Central memory CD4-positive, alpha-beta T cell (primary cell): ENCODE measurements around the gene HOXB5.

ENCODE experiments used
- DNase-seq: peaks from one replicate; pipeline ENCODE4 v3.0.0; 2022

The HOXB5 gene

DNA sequence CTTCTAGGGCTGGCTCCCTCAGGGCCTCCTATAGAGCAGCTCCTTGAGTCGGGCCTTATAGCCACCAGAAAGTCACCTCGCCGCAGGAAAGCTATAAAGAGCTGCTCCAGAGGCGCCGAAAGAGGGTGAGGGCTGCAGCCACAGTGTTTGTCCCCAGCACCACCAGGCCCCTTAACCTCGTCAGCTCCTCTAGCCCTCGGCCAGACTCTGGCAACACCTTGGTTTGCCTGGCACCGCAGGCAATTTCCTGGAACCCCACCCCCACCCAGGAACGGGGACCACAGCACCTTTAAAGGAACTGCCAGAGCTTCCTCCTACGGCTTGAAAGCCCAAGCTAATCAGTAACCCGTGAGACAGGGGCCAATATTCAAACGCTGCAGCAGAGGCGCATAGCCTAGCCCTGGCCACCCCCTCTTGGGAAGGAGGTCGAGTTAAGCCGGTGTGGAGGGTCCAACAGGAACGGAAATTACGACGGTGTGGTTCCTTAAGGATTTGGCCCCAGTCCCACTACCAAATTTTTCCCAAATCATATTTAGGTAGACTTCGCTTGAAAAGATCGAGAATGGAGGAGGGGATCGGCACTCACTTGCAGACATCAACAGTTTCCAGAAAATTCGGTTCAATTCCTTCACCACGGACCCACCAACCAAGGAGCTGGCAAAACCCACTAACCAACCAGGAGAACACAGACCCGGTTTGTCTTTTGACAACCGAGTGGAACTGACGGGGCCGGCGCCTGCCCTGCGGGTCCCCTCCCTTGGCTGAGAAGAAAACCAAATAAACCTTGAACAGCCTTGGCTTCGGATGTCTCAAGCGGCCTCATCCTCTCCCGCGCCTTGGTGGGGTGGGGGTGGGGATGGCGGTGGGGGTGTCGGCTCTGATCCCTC lies 8.2 kb upstream of the HOXB5 start:
- no peak for DNase-seq

GRCh38 chr17:48601207-48601538 lies 7.6 kb upstream of the HOXB5 start:
- DNase-seq, result no peak

GRCh38 chr17:48600244-48601098 lies 6.9 kb upstream of the HOXB5 start:
- DNase-seq, result no peak

DNA sequence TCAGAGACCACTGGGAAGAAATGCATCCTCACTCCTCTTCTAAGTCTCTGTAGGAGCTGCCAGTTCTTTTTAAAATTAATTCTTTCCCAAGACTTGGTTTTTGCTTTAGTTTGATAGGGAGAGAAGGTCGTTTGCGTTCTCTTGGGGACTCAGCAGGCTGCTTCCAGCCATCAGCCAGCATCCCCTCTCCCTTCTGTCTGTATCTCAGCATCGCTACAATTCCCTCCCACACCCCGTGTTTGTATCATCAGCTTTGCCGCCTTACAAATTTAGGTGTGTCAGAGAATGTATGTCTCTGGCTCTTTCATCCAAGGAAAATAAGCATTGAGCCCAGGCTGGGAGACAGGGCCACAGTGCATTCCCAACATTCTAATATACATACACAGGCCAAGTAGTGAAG lies 5.8 kb upstream of the HOXB5 start:
- no peak for DNase-seq

DNA sequence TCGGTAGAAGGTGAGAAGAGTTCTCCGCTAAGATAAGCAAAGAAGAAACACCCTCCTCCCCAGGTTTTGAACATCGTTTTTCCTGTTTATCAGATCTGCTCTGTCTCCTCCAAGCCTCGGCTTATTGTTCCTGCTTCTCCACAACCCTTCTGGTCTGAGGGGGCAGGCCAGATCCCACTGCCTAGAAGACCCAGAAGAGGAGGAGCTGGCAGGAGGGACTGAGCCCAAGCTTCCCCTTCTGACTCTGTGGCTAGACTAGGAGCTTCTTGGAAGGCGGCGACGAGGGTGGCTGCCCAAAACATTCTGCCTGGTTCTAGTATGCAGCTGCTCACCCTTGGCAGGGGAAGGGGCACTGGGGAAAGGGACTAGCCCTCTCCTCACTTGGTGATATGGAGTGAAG lies 5.2 kb upstream of the HOXB5 start:
- no peak for DNase-seq

DNA sequence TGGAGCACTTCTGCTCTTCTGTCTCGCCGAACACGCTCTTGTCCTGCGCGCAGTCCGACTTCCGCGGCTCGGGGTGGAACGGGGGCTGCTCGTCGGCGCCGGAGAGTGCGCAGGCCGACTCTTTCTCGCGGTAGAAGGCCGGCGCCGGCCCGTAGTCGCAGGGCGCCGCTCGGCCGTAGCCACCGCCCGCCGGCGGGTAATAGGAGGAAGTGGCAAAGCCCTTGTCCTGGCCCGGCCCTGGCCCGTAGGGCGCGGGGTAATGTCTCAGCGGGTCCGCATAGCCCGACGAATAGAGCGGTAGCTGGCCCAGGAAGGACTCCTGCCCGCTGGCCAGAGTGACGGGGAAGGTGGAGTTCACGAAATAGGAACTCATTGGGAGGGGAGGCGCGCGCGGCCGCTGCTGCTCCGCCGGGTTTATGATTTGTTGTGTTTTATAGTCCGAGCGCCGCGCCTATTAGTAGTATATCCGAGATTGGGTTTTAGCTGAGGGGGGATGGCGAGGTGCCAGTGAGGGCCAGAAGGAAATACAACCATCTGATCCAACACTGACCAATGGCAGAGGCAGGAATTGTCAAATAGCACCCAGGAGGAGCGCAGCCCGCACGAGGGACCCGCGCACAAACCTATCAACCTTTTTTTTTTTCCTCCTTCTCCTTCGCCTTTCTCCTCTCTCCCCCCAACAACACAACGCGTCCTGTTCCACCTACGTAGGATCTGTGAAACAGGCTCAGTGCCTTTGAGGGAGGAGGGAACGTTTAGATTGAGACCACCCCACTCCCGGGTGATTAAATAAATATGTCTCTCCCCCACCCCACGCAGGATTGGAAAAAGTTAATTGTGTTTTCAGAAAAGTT lies 4.4 kb upstream of the HOXB5 start:
- peak; percentile 42 for DNase-seq

- DNase-seq, result no peak
Observed at GRCh38 chr17:48597528-48597777, 3.9 kb upstream of the HOXB5 start.

DNA sequence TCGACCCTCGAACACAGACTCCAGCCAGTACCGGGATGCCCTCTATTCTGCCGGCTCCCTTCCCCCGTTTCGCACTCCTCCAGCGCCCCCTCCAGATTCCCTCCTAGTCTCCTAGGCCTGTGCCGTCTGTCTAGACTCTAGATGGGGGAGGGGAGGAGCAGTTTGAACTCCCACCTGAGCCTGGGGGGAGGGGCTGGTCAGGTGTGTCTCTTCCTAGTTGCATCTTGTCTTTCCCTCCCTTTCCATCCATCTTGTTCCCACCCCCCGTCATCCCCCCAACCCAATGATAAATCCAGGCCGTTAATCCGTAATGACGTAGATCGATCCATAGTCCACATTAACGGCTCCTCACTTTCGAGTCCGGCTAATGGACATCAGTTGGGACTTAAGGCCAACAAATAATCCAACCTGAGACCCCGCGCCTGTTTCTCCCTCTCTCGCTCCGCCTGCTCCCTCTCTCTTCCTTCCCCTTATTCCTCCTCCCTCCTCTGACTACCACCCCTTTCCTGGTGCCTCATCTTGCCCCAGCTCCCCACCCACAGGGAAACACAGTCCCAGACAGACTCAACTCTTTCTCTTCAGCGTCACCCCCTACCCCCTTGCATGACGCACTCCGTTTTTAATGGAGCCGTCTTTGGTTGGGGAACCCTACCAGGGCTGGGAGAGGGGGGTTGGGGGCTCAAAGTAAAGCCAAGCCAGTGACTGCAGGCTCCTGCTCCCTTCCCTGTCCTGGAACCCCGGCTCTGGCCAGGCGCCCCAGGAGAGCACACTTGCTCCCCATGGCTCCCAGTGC lies 3.4 kb upstream of the HOXB5 start:
- DNase-seq, result no peak

GRCh38 chr17:48596000-48596734 lies 2.6 kb upstream of the HOXB5 start:
- DNase-seq, result no peak

- no peak for DNase-seq
Observed at GRCh38 chr17:48595278-48595999, 1.9 kb upstream of the HOXB5 start.

DNA sequence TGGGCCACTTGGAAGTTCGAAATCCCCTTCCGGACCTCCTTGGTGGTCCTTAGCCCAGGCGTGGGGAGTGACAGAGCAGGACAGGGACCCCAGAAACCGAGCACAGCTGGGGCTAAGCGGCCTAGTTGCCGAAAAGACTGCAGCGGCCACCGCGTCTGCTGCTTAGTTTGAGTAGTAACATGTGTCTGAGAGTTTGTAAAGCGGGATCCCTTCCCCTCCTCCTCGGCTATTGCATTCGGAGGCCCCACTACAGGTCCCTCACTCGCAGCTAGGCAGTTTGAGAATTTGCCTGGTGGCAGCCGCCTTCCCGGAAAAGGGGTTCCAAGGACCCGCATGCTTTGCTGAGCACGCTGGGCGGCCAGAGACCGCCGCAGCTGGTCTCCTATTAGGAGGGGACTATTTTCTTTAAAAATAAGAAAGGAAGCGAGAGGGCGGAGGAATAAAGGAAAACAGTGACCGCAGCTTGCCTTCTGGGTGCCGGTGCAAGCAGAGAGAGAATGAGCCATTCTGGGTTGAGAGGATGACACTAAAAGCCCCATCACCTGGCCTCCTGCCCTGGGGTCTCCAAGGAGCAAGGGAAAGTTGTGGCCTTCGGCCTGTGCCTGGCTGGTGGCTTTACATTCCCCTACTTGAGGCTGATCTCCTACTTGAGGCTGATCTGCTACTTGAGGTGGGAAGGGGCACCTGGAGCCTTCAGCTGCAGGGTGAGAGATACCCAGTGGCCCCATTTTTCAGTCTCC lies 1.1 kb upstream of the HOXB5 start:
- DNase-seq, result no peak

DNA sequence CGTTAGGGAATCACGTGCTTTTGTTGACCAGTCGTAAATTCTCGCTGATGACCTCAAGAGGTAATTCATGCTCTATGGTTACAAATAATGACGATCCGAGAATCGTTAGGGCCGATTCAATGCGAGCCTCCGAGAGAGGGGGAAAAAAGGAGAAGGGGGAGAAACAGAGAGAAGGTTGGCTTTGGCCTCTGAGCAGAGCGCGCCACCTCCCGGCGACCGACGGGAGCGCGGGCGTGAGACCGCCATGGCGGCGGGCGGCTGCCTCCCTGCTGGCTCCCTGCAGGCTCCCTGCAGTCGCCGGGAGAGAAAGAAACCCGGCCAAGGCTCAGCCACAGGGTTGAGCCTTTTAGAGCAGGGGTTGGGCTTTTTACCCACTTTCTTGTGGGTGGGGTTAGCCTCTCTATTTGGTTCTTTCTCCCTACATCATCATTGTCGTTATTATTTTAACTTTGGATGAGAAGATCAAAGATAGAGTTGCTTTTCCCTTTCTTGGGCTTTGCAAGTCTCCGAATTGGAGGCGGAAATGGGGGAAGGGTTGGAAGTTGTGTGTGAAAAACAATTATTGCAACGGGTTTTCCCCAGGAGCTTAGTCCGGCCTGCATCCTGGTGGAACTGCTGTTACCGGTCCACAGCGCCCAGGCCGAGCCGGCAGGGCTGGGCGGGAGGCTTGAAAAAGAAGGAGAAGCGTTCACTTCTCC lies 410 bp upstream of the HOXB5 start:
- DNase-seq, result peak; percentile 77

GRCh38 chr17:48592577-48592976 lies 1.0 kb downstream of the HOXB5 start:
- DNase-seq, result no peak

GRCh38 chr17:48592057-48592514 lies 1.5 kb downstream of the HOXB5 start:
- no peak for DNase-seq

DNA sequence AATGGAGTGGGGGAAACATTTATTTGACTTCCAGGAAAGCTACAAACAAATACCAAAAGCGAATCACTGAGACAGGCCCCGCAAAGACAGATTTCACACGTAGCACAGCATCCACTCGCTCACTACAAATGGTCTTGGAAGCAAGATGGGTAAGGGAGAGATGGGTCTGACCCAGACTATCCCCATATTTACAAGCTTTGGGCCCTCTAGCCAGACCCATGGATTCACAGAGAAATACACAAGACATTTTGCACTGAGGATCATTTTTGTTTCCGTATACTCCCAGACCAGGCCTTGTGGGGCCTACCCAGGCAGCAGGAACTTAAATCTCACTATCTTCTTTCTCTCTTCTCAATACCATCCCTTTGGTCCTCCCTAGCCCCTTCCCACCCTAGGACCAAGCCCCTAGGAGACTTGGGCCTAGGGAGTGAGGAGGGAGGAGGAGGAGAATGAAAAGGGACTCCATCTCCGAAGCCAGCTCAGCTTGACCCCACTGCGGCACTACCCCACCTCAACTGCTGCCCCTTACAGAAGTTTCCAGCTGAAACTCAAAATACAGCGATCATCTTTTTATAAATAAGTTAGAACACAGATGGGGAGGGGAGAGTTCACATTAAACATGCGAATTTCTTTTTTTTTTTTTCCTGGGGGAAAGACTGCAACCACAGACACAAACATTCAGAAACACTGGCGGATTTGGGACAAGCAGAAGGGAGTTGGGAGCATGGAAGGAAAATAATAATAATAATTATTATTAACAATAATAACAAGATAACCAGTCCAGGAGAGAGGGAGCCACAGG lies 2.1 kb downstream of the HOXB5 start:
- no peak for DNase-seq

GRCh38 chr17:48590607-48591161 lies 2.9 kb downstream of the HOXB5 start:
- no peak for DNase-seq

GRCh38 chr17:48589831-48590606 lies 3.6 kb downstream of the HOXB5 start, which contains the start of gene HOXB3:
TSS of gene HOXB3 (minus strand) at chr17:48590241. CDS start at chr17:48552474, 37,767 bp downstream.
- DNase-seq, result no peak
